ENCODE results near the gene SDHAF2. TPM values are rescaled to one million over a fixed set of nuclear protein-coding genes. Genes with fewer than 3 reads are reported as not detected.

The SDHAF2 gene
- total and polyA plus RNA-seq, 11 donors: 25.7 to 124 (median 34.5) TPM

DNA sequence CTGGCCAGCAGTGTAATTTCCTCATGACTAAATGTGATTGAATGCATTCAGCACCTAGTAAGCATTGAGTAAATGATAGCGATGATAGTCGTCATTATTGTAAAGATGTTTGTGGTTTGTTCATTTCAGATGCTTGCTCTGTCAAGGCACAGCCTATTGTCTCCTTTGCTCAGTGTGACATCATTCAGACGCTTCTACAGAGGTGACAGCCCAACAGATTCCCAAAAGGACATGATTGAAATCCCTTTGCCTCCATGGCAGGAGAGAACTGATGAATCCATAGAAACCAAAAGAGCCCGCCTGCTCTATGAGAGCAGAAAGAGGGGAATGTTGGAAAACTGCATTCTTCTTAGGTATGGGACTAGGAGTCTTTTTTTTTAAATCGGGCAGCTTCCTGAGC, 7.6 kb downstream of the SDHAF2 start:
- Histone ChIP-seq H3K27ac (no peak overlapping the region), H3K36me3 (peaks cover 3 to 73% (median 54%) of the 10 kb centered on the region in 9 donors), H3K4me1 (peaks cover 0 to 19% (median 8%) of the 10 kb centered on the region in 12 donors), H3K27me3 (no peaks in the 10 kb centered on the region), H3K9me3 (no peaks in the 10 kb centered on the region), H3K4me3 (no peak overlapping the region)
- TF ChIP-seq, protein P1, sequence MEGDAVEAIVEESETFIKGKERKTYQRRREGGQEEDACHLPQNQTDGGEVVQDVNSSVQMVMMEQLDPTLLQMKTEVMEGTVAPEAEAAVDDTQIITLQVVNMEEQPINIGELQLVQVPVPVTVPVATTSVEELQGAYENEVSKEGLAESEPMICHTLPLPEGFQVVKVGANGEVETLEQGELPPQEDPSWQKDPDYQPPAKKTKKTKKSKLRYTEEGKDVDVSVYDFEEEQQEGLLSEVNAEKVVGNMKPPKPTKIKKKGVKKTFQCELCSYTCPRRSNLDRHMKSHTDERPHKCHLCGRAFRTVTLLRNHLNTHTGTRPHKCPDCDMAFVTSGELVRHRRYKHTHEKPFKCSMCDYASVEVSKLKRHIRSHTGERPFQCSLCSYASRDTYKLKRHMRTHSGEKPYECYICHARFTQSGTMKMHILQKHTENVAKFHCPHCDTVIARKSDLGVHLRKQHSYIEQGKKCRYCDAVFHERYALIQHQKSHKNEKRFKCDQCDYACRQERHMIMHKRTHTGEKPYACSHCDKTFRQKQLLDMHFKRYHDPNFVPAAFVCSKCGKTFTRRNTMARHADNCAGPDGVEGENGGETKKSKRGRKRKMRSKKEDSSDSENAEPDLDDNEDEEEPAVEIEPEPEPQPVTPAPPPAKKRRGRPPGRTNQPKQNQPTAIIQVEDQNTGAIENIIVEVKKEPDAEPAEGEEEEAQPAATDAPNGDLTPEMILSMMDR (IDR thresholded peaks at IDR 0.05): no peak
- TF ChIP-seq POLR2A (IDR thresholded peaks at IDR 0.05): no peak
- ATAC-seq: no peak
- DNase-seq: no peak
- 95 to 97% (median 96%) methylated on average over 5 of the region's 5 CpGs for WGBS, 4 donors
- intact Hi-C loops (cut with DNase I): no loop called here

DNA sequence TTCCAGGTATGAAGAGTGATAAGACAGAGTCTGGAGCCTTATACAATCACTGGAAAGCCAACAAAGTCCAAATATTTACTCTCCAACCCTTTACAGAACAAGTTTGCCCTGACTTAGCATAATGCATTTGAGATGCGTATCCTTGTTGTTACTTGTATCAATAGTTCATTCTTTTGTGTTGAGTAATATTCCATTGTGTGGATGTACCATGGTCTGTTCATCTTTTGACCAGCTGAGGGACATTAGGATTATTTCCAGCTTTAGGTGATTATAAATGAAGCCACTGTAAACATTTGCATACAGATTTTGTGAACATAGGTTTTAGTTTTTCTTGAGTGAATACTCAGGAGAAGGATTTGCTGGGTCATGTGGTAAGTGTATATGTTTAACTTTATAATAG, 9.7 kb downstream of the SDHAF2 start:
- Histone ChIP-seq H3K27me3 (no peaks in the 10 kb centered on the region), H3K9me3 (no peaks in the 10 kb centered on the region), H3K36me3 (peaks cover 3 to 87% (median 64%) of the 10 kb centered on the region in 9 donors), H3K27ac (no peak overlapping the region), H3K4me3 (no peak overlapping the region), H3K4me1 (peaks cover 0 to 16% (median 7%) of the 10 kb centered on the region in 12 donors)
- WGBS, 4 donors: 92 to 98% (median 96%) methylated on average over 1 of the region's 1 CpG
- TF ChIP-seq, protein P1 (IDR thresholded peaks at IDR 0.05): no peak
- no peak for TF ChIP-seq POLR2A (IDR thresholded peaks at IDR 0.05)
- DNase-seq (no peak), ATAC-seq (no peak)
- intact Hi-C loops (cut with DNase I): loop anchor here in 2 of 10 donors (10.0 kb wide), 2 partner anchors 75 to 195 kb away; no protein-coding TSS in a partner anchor

DNA sequence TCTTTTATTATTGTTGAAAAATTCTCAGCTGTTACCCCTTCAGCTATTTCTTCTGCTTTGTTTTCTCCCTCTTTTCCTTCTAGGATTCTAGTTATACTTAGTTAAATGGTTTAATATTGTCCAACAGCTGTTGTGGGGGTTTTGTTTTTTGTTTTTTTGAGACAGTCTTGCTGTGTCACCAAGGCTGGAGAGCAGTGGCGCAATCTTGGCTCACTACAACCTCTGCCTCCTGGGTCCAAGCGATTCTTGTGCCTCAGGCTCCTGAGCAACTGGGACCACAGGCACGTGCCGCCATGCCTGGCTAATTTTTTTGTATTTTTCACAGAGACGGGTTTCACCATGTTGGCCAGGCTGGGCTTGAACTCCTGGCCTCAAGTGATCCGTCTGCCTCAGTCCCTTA, 12.7 kb downstream of the SDHAF2 start:
- Histone ChIP-seq H3K9me3 (no peaks in the 10 kb centered on the region), H3K36me3 (peaks cover 3 to 97% (median 77%) of the 10 kb centered on the region in 9 donors)
- 90 to 97% (median 94%) methylated on average over 6 of the region's 6 CpGs for WGBS, 4 donors

GRCh38 chr11:61445516-61445915, 15.6 kb downstream of the SDHAF2 start:
- H3K27me3 ChIP-seq: no peaks in the 10 kb centered on the region
- H3K4me1 ChIP-seq: peaks cover 7 to 41% (median 23%) of the 10 kb centered on the region in 12 donors
- intact Hi-C loops (cut with DNase I): loop anchor here in 6 of 10 donors (2.0 to 10.0 kb wide), 8 partner anchors 31 to 192 kb away; no protein-coding TSS in a partner anchor
- no peaks in the 10 kb centered on the region for H3K9me3 ChIP-seq
- H3K27ac ChIP-seq: peak overlapping the region in 6 of 12 donors; percentile 26 to 87 (median 70)
- DNase-seq: no peak
- peaks cover 0 to 94% (median 54%) of the 10 kb centered on the region in 9 donors for H3K36me3 ChIP-seq
- H3K4me3 ChIP-seq: no peak overlapping the region
- WGBS, 4 donors: 85 to 92% (median 89%) methylated on average over 4 of the region's 4 CpGs
- ATAC-seq: no peak
- TF ChIP-seq, protein P1 (IDR thresholded peaks at IDR 0.05): no peak

More for the DNA sequence above, 12.7 kb downstream of the SDHAF2 start:
- DNase-seq (no peak), ATAC-seq (no peak)
- TF ChIP-seq, protein P1 (IDR thresholded peaks at IDR 0.05): no peak
- no peak for TF ChIP-seq POLR2A (IDR thresholded peaks at IDR 0.05)
- intact Hi-C loops (cut with DNase I): loop anchor here in 2 of 10 donors (10.0 kb wide), 2 partner anchors 72 to 192 kb away; no protein-coding TSS in a partner anchor
- H3K4me3 ChIP-seq: no peak overlapping the region
- H3K27ac ChIP-seq: no peak overlapping the region
- H3K4me1 ChIP-seq: peaks cover 4 to 27% (median 14%) of the 10 kb centered on the region in 12 donors
- H3K27me3 ChIP-seq: no peaks in the 10 kb centered on the region

All from heart left ventricle (tissue), 16 donors.